Progenitor cell of endocrine pancreas (in vitro differentiated cells): ENCODE data around the gene PRMT1. TPM values are rescaled to one million over a fixed set of nuclear protein-coding genes. Genes with fewer than 3 reads are reported as not detected.
A peak's percentile ranks its signal among the peaks of the same experiment; 100 is the strongest.

Source experiments
- DNase-seq: peaks from one replicate; pipeline ENCODE4 v3.0.0; 2021; ENCODE audit warnings: low spot score; ENCODE audit not compliant: unreplicated experiment
- H3K27ac Mint-ChIP-seq: 2 replicates; pipeline ENCODE4 v1.8.0; 2021; ENCODE audit warnings: mild to moderate bottlenecking, moderate library complexity, mixed read lengths
- H3K27me3 Mint-ChIP-seq: 2 replicates; pipeline ENCODE4 v1.8.0; 2021; ENCODE audit warnings: mixed read lengths
- H3K36me3 Mint-ChIP-seq: 2 replicates; pipeline ENCODE4 v1.8.0; 2022; ENCODE audit warnings: mixed read lengths; ENCODE audit not compliant: insufficient read depth
- H3K4me1 Mint-ChIP-seq: 2 replicates; pipeline ENCODE4 v1.8.0; 2021; ENCODE audit warnings: low read depth, mixed read lengths
- H3K4me3 Mint-ChIP-seq: 2 replicates; pipeline ENCODE4 v1.8.0; 2021; ENCODE audit warnings: low read depth, mild to moderate bottlenecking, moderate library complexity, mixed read lengths
- H3K9me3 Mint-ChIP-seq: 2 replicates; pipeline ENCODE4 v1.8.0; 2021; ENCODE audit warnings: low read depth, mixed read lengths
- total RNA-seq: library from RNA; stranded (reverse); gene quantifications from 2 replicates; pipeline ENCODE4 v1.2.1, GENCODE V29; 2021
- TF ChIP-seq, protein P1 (sequence below): fragments of 200-600 bp; sonication (generic); IDR thresholded peaks from one replicate; pipeline ENCODE4 v1.5.0; 2021; ENCODE audit warnings: antibody characterized with exemption, mild to moderate bottlenecking; ENCODE audit not compliant: unreplicated experiment

PRMT1 gene
- total RNA-seq, 1 donor from 2014 or later = 306 TPM

DNA sequence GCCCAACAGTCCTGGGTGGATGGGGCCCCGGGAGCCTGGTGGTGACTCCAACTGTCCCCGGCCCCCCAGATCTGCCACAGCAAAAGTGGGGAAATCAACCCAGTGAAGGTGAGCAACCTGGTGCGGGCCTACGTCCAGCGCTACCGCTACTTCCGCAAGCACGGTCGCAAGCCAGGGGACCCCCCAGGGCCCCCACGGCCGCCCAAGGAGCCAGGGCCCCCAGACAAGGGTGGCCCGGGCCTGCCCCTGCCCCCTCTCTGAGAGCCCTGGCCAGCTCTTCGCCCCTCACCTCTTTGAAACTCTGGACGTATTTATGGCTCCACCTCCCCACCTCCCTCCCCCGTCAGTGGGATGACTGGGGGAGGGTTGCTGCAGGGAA is 18.9 kb upstream of the PRMT1 start:
- no peak for DNase-seq
- Mint-ChIP-seq H3K27ac (no peak overlapping the region), H3K27me3 (no peaks in the 10 kb centered on the region), H3K9me3 (no peaks in the 10 kb centered on the region), H3K36me3 (peaks cover 22% of the 10 kb centered on the region), H3K4me1 (no peaks in the 10 kb centered on the region), H3K4me3 (no peak overlapping the region)
- TF ChIP-seq, protein P1, sequence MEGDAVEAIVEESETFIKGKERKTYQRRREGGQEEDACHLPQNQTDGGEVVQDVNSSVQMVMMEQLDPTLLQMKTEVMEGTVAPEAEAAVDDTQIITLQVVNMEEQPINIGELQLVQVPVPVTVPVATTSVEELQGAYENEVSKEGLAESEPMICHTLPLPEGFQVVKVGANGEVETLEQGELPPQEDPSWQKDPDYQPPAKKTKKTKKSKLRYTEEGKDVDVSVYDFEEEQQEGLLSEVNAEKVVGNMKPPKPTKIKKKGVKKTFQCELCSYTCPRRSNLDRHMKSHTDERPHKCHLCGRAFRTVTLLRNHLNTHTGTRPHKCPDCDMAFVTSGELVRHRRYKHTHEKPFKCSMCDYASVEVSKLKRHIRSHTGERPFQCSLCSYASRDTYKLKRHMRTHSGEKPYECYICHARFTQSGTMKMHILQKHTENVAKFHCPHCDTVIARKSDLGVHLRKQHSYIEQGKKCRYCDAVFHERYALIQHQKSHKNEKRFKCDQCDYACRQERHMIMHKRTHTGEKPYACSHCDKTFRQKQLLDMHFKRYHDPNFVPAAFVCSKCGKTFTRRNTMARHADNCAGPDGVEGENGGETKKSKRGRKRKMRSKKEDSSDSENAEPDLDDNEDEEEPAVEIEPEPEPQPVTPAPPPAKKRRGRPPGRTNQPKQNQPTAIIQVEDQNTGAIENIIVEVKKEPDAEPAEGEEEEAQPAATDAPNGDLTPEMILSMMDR = no peak

GRCh38 chr19:49658566-49659442 is 18.3 kb upstream of the PRMT1 start:
- peaks cover 22% of the 10 kb centered on the region for H3K36me3 Mint-ChIP-seq
- TF ChIP-seq, protein P1 = no peak
- no peak for DNase-seq
- H3K4me1 Mint-ChIP-seq = no peaks in the 10 kb centered on the region
- no peaks in the 10 kb centered on the region for H3K27me3 Mint-ChIP-seq
- no peak overlapping the region for H3K4me3 Mint-ChIP-seq
- H3K27ac Mint-ChIP-seq = peak overlapping the region; percentile 20
- H3K9me3 Mint-ChIP-seq = no peaks in the 10 kb centered on the region

DNA sequence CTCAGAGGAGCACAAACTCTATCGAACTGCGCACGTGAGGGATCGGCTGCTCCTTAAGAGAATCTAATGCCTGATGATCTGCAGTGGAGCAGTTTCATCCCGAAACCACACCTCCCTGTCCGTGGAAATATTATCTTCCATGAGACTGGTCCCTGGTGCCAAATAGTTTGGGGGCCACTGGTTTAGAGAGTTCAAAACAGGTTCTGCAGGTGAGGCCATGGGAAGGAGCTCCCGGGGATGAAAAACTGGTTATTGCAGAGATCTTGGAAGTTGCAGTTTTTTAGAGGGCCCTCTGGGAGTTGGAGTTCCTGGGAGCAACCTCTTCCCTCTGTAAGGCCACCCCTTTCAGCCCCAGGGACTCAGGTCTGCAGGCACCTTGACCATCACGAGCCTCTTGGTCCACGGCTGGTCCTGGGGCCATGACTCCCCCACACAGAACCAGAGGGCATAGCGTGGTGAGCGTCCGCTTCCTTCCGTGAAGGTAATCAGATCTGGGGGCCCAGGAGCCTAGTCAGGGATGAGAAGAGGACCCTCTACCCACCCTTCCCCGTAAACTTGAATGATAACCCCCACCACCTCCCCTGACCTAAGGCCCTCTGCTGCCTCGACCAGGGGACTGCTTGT is 16.6 kb upstream of the PRMT1 start:
- Mint-ChIP-seq H3K4me1 (peaks cover 10% of the 10 kb centered on the region), H3K27ac (peak overlapping the region; percentile 56), H3K4me3 (no peak overlapping the region), H3K27me3 (no peaks in the 10 kb centered on the region), H3K9me3 (no peaks in the 10 kb centered on the region), H3K36me3 (peaks cover 17% of the 10 kb centered on the region)
- no peak for DNase-seq
- TF ChIP-seq, protein P1 = no peak

GRCh38 chr19:49662011-49662410 is 15.1 kb upstream of the PRMT1 start:
- peaks cover 19% of the 10 kb centered on the region for H3K4me1 Mint-ChIP-seq
- H3K4me3 Mint-ChIP-seq = no peak overlapping the region
- H3K9me3 Mint-ChIP-seq = no peaks in the 10 kb centered on the region
- no peak for DNase-seq
- no peaks in the 10 kb centered on the region for H3K27me3 Mint-ChIP-seq
- no peak overlapping the region for H3K27ac Mint-ChIP-seq
- TF ChIP-seq, protein P1 = no peak
- peaks cover 13% of the 10 kb centered on the region for H3K36me3 Mint-ChIP-seq

- H3K4me1 Mint-ChIP-seq = peaks cover 23% of the 10 kb centered on the region
- TF ChIP-seq, protein P1 = no peak
- DNase-seq = no peak
- no peaks in the 10 kb centered on the region for H3K9me3 Mint-ChIP-seq
- H3K27me3 Mint-ChIP-seq = no peaks in the 10 kb centered on the region
- peaks cover 10% of the 10 kb centered on the region for H3K36me3 Mint-ChIP-seq
- no peak overlapping the region for H3K27ac Mint-ChIP-seq
- no peak overlapping the region for H3K4me3 Mint-ChIP-seq
Measured at GRCh38 chr19:49663224-49663623, 13.8 kb upstream of the PRMT1 start.
